DMS153 (cell line): ENCODE measurements around the gene RP9.
A peak's percentile ranks its signal among the peaks of the same experiment; 100 is the strongest.

Source experiments
- DNase-seq: peaks from one replicate; lab custom pipeline; 2025; lab: John Stamatoyannopoulos, UW

The RP9 gene

DNA sequence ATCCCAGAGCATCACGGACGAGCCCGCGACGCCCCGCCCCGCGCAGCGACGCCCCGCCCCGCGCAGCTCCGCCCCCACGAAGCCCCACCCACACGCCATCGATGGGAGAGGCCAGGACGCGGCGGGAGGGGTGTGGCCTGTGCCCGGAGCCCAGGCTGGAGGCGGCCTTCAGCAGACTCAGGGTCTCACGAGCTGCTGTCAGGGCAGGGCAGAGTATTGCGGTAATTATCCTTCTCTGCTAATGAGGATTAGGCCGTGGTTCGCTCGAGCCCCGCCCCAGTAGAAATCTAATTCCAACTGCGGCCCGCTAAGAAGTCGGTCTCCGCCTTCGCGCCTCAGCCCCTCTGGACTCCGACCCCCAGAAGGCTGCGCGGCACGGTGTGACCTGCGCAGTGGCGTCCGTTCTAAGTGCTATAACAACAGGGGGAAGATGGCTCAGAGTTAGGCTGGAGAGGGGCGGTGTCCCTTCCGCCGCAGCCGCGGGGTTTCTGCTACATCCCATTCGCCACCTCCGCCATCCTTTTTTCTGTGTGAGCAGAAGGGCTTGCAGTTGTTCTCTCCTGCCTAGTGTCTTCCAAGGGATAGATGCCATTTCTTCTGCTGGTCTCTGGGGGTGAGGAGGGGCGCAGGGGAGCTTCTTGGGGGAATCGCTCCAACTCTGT, 46.3 kb downstream of the RP9 start:
- peak; percentile 94 for DNase-seq

DNA sequence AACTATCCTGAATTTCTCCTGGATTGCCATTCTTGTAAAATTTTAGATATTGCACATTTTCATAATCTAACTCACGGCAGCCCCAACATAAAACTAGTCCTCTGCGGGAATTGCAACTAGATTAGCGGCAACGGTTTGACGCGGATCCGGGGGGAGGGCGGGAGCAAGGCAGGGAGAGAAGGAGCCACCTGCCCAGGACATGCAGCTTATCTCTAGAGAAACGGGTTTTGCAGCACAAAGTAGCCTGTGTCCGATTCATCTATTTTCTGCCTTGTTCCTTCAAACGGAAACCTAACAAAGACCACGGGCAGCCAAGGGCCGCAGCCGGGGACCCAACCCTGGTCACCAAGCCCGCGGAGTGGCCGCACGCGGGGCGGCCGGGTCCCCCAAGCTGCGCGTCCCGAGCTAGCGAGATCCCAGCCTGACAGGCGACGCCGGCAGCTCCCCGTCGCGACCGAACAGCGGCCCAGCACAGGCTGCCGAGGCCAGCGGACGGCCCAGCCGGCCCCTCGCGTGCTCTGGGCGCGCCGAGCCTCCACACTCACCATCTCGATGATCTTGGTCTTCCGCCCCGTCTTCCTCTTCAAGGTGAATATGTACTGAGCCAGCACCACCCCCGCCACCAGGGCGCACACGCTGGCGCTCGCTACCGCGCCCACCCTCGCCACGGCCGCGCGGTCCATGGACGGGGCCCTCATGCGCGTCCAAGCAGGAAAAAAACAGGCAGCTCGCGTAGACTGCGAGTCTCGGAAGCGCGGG, 47.0 kb downstream of the RP9 start, which contains the start of gene NT5C3A:
Gene NT5C3A, minus strand, starts transcription at position 754 of the 759 bp plus-strand sequence. Its CDS starts 71 bp downstream, at position 683.
- peak; percentile 63 for DNase-seq

DNA sequence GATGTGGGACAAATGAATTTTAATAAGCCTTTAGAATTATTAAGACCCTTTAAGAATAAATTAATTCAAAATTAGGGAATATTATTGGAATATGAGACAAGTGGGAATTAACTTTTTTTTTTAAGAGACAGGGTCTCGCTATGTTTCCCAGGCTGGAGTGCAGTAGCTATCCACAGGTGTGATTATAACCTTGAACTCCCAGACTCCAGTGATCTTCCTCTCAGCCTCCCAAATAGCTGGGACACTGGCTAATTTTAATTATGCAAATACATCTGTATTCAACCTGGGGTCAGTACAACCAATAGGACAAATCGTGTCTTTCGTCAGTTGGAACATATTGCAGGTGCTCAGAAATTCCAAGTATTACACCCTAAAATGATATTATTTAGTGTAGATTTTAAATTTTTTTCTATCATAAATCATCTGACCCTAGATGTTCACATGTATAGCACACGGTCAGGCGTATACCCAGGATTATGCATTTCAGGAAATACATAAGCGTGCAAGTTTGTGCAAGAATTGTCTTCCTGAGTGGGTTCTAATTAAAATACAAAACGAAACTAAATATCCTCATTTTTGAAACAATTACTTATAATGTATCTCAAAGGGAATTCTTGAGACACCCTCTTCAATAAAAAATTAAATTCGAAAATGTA, 47.8 kb downstream of the RP9 start:
- no peak for DNase-seq

DNA sequence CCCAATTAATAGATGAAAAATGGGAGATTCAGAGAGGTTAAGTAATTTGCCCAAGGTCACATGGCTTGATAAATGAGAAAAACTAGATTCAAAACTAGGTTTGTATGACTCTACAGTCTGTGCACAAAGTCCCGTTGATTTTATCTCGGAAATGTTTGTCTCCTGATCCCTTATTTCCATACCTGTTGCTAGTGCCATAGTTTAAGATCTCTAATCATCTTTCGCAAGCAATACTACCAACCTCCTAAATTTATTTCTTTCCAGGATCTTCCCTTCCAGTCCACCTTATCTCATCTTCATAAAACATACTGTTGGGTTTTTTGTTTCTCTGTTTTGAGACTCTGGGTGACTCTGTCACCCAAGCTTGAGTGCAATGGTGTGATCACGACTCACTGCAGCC, 49.6 kb downstream of the RP9 start:
- DNase-seq, result no peak

DNA sequence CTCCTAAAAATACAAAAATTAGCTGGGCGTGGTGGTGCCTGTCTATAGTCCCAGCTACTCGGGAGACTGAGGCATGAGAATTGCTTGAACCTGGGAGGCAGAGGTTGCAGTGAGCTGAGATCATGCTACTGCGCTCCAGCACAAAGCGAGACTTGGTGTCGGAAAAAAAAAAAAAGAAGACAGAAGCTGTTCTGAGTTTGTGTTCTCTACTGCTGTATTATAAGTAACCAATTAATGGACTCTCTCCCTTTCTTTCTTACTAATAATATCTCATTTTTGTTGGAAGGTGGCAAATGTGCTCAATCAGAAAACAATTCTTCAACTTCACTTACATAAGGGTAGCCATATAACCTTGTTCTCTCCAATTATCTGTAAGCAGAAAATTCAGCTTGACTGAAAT, 54.0 kb downstream of the RP9 start:
- DNase-seq, result no peak

DNA sequence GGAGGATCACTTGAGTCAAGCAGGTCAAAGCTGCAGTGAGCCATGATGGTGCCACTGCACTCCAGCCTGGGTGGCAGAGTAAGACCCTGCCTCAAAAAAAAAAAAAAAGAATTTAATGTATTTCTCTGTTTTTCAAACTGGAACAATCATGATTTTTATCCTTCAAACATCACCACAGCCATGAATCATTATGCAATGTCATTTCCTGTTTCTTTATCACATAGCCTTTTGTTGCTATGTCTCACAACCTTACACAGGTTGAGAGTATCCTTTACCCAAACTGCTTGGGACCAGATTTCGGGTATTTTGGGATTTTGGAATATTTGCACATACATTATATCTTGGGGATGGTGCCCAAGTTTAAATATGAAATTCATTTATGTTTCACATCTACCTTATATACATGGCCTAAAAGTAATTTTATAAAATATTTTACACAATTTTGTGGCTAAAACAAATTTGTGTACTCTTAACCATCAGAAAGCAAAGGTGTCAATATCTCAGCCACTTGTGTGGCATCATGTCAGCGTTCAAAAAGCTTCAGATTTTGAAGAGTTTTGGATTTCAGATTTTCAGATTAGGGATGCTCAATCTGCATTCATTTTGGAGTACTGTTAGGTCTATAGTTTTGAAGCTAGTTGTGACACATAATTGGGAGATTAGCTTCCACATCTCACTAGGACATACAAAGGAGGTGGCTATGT, 54.8 kb downstream of the RP9 start:
- no peak for DNase-seq

DNA sequence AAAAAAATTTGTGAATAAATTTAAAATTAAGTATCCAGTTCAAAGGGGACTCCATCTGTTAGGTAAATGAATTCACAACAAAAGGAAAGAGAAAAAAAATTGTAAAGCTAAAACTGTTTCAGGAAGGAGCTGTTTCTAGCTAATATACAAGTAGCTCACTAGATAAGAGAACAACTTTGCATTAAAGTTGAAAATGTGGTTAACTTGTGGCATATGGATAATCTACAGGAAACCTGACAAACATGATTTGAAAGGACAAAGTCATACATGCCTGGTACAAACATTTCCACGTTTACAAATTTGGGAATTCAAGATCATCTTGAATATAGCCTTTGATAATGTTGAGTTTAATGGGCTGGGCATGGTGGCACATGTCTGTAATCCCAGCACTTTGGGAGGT, 55.5 kb downstream of the RP9 start:
- no peak for DNase-seq

DNA sequence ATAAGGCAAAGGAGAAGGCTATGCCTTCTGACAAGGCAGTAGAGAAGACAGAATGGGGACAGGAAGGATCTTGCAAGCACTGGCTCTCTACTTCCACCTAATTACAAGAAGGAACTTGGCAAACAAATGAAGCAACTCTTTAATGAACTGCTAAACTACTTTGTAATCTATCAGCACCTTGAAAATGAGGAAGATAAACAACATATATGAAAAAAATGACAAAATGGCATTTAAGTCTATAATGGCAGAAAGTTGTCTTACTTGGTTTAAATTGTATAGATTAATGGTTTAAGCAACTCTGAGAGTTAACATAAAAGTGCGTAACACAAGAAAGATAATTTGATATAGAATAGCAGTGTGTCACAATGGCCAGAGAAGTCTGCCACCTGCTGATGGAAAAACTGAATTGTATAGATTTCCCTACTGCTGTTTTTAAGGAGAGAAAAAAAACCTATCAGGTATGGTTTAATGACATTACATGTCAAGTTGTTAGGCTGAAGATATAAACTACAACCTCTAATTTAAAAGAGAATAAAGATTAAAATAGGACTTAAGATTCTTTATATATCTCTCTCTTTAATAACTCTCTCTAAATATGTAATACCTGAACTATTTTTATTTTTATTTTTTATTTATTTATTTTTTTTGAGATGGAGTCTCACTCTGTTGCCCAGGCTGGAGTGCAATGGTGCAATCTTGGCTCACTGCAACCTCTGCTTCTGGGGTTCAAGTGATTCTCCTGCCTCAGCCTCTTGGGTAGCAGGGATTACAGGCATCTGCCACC, 58.5 kb downstream of the RP9 start:
- peak; percentile 22 for DNase-seq

DNA sequence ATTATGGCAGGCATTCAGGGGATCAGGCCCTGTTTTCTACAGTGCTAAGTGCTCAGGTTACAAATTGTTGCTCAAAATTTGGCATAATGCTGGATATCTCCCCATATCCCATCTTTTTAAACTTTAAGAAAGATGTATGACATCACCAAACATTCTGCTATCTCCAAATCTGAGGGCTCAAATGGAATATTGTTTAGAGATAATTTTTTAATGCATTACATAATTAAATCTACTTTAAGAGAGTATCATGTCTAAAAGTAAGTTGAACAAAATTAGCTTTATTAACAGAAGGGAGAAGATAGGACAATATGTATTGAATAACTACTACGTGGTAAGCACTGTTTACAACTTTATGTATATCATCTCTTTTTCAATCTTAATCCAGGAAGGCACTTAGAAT, 60.5 kb downstream of the RP9 start:
- DNase-seq, result no peak

DNA sequence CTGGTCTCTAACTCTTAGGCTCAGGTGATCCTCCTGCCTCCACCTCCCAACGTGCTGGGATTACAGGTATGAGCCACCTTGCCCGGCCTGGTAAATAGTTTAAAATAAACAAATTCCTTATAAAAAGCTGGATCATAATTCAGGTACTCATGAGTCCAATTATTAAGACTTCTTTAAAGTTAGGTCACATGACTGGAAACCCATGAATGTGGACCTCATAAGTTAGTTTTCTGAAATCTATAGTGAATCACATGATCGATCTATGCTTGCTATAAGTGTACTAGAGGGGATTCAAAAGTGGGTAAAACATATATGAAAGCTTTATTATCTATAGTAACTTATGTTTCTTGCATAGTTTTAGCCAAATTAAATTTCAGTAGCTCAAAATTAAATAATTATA, 60.9 kb downstream of the RP9 start:
- no peak for DNase-seq

DNA sequence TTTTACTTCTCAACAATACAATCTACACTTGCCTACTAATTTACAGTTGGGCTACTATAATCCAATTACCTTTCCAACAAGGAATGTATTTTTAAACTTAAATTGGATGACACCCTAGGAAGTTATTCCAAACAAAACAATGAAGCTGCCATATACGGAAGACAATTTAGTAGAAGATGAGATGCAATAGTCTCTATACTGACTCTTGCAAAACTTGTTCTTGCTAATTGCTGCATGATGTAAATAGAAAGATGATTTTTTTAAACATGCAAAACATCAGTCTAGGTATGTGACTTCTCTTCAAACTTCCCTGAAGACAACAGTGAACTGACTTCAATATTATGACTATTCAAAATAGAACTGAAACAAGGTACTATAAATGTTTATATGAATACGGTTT, 64.2 kb downstream of the RP9 start:
- no peak for DNase-seq
